AG04450 (cell line): Measurements from ENCODE around the gene SH3RF3. TPM values are rescaled to one million over a fixed set of nuclear protein-coding genes. Genes with fewer than 3 reads are reported as not detected.
A peak's percentile ranks its signal among the peaks of the same experiment; 100 is the strongest.

ENCODE experiments used
- CTCF ChIA-PET: fragments of 300-600, 350-600 bp; formaldehyde crosslinking; extraction: SDS; loops from one replicate; lab custom pipeline; 2022; ENCODE audit warnings: antibody characterized with exemption, inconsistent platforms; lab: Charles Lee
- POLR2A ChIA-PET: fragments of 350-600 bp; formaldehyde crosslinking; extraction: SDS; loops from one replicate; lab custom pipeline; 2021; ENCODE audit warnings: antibody characterized with exemption, inconsistent platforms; lab: Yijun Ruan, JAX
- DNase-seq: peaks from one replicate; pipeline ENCODE4 v3.0.0-alpha.2; 2011; ENCODE audit warnings: low read depth, low spot score
- H3K27ac ChIP-seq: one replicate; pipeline ENCODE4 v1.5.1; 2012; ENCODE audit warnings: low read depth, low read length, control low read depth
- H3K27me3 ChIP-seq: one replicate; pipeline ENCODE4 v1.6.0; 2012; ENCODE audit warnings: low read length; ENCODE audit not compliant: control insufficient read depth, insufficient read depth
- H3K4me3 ChIP-seq: 2 replicates; pipeline ENCODE4 v1.5.1; 2011; ENCODE audit warnings: mild to moderate bottlenecking, low read depth, low read length, control low read depth
- H3K9me3 ChIP-seq: 2 replicates; pipeline ENCODE4 v1.5.1; 2012; ENCODE audit warnings: low read length; ENCODE audit not compliant: control insufficient read depth, insufficient read depth
- polyA plus RNA-seq: library from polyadenylated mRNA; depleted of rRNA; stranded (reverse); fragments of >200 nt; gene quantifications from 2 replicates; pipeline ENCODE4 v1.2.3, GENCODE V29; 2011
- TF ChIP-seq, protein P1 (sequence below): IDR thresholded peaks from 2 replicates; pipeline ENCODE4 v1.5.1; 2011; ENCODE audit warnings: low read depth, low read length, control low read depth, inconsistent platforms

SH3RF3 gene
- polyA plus RNA-seq, 1 experiment: 5.7 TPM

DNA sequence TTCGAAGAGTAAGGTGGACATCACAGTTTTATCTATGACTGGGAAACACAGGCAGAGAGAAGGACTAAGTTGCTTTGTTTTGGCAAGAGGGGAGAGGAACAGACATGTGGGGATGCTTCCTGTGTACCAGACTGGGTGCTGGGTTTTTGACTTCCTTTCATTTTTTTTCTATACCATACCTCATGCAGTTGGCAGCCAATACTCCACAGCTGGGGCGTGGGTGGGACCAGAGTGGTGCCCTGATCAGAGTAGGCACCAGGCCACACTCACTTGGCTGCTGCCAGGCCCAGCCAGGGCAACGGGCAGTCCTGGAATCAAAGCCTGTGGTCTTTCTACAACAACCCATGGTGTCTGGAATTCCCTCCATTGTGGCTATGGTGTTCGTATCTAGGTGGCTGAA lies 45.2 kb downstream of the SH3RF3 start:
- POLR2A ChIA-PET: interaction anchor here (0.6 to 1.6 kb wide), 4 partner anchors 43 to 149 kb away, joined by 3 to 4 read pairs (median 3); no protein-coding TSS in a partner anchor

DNA sequence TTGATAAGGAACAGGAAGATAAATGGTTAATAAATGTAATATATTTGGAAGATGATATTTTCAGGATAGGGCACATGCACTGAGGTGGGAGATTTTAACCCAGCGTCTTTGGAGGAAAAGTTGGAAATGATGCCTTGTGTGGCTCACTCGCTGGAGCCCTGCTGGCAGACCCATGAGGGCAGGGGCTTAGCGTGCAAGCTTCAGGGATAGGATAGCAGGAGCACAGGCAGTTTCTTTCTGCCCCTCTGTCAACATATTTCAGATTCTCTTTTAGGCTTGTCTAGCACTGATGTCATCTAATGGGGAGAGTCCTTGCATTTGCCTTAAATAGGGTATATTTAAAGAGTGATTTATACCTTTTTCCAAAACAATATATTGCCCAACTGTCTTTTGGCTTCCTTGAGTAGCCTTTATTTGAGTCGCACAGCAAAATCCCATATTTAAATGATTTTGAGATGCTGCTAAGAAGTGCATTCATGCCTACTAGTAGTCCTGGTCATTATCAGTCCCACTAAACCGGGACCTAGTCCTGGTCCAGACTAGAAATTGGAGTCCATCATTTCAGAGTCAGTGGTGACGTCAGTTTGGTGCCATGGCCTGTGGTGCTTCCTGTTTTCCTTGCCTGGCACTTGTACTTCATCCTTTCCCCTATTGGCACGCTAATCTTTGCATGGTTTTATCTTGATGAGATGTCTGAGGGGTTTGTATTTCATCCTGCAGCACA lies 45.8 kb downstream of the SH3RF3 start:
- Histone ChIP-seq H3K27ac (no peak overlapping the region), H3K27me3 (no peaks in the 10 kb centered on the region), H3K4me3 (no peak overlapping the region), H3K9me3 (peaks cover 6% of the 10 kb centered on the region; the same call in 1 of the 2 replicates)
- TF ChIP-seq, protein P1, sequence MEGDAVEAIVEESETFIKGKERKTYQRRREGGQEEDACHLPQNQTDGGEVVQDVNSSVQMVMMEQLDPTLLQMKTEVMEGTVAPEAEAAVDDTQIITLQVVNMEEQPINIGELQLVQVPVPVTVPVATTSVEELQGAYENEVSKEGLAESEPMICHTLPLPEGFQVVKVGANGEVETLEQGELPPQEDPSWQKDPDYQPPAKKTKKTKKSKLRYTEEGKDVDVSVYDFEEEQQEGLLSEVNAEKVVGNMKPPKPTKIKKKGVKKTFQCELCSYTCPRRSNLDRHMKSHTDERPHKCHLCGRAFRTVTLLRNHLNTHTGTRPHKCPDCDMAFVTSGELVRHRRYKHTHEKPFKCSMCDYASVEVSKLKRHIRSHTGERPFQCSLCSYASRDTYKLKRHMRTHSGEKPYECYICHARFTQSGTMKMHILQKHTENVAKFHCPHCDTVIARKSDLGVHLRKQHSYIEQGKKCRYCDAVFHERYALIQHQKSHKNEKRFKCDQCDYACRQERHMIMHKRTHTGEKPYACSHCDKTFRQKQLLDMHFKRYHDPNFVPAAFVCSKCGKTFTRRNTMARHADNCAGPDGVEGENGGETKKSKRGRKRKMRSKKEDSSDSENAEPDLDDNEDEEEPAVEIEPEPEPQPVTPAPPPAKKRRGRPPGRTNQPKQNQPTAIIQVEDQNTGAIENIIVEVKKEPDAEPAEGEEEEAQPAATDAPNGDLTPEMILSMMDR: no peak
- no peak for DNase-seq
- POLR2A ChIA-PET: interaction anchor here (0.7 kb wide), 1 partner anchor 9 kb away, joined by 3 read pairs; no protein-coding TSS in a partner anchor
- CTCF ChIA-PET: no interaction called here

More for the DNA sequence above, 45.2 kb downstream of the SH3RF3 start:
- TF ChIP-seq, protein P1: no peak
- Histone ChIP-seq H3K9me3 (peaks cover under 1% of the 10 kb centered on the region; the same call in 1 of the 2 replicates), H3K4me3 (no peak overlapping the region), H3K27me3 (no peaks in the 10 kb centered on the region), H3K27ac (peak overlapping the region; percentile 93)
- CTCF ChIA-PET: no interaction called here
- no peak for DNase-seq

DNA sequence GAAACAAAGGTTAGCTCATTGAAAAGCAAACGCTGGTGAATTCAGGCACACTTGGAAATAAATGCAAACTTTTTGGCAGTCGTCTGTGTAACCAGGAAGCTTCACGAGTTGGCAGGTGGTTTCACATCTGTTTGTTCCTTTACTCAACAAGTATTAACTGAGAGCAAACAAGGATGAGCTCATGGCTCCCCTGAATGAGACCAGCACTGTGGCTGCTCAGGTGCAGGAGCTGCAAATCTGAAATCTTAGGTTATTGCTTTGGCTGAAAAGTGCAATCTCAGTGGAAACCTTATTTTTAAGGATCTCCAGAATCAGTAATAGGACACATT lies 46.3 kb downstream of the SH3RF3 start:
- CTCF ChIA-PET: no interaction called here

DNA sequence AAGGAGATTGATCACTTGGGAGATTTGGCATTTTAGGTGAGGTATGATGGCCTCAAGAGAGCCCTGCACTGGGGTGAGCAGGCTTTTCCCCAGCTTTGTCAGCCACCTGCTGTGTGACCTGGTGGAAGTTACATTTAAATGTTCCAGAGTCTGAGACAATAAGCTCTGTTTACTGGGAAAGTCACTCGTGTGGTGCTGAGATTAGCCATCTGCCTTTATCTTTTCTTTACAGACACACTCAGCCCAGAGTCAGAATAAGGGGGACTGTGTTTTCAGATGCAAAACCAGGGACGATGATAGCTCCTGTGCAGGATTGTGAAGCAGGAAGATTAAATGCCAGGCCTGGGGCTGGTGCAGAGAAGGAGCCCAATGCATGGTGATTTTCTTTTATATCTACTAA lies 47.9 kb downstream of the SH3RF3 start:
- no peak for DNase-seq
- ChIA-PET CTCF (no interaction called here), POLR2A (interaction anchor here (1.0 kb wide), 1 partner anchor 174 kb away, joined by 3 read pairs; no protein-coding TSS in a partner anchor)
- Histone ChIP-seq H3K27ac (no peak overlapping the region), H3K4me3 (no peak overlapping the region), H3K9me3 (peaks cover 10% of the 10 kb centered on the region; the same call in 1 of the 2 replicates), H3K27me3 (no peaks in the 10 kb centered on the region)
- TF ChIP-seq, protein P1: no peak

More for the DNA sequence above, 46.3 kb downstream of the SH3RF3 start:
- peaks cover 10% of the 10 kb centered on the region; the same call in 1 of the 2 replicates for H3K9me3 ChIP-seq
- DNase-seq: no peak
- no peak overlapping the region for H3K27ac ChIP-seq
- H3K4me3 ChIP-seq: no peak overlapping the region
- POLR2A ChIA-PET: interaction anchor here (0.7 kb wide), 1 partner anchor 9 kb away, joined by 3 read pairs; no protein-coding TSS in a partner anchor
- H3K27me3 ChIP-seq: no peaks in the 10 kb centered on the region
- TF ChIP-seq, protein P1: no peak

DNA sequence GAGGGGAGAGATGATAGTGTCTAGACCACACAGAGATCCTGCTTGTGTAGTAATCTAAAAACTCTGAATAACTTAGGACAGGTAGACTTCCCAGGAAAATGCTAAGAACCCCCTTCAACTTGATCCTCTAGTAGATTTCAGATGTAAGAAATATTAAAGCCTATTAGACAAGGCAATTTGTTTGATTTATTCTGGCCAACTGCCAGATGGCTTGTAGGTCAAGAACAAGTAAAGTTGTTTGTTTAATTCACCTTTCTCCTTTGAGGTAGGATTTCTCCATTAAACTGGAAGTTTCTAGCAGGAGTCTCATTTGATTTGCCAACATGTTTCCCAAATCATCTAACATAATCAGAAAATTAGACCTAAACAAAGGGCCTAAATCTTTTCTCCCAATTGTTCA lies 48.6 kb downstream of the SH3RF3 start:
- Histone ChIP-seq H3K27ac (no peak overlapping the region), H3K4me3 (no peak overlapping the region), H3K9me3 (peaks cover 10% of the 10 kb centered on the region; the same call in 1 of the 2 replicates), H3K27me3 (no peaks in the 10 kb centered on the region)
- ChIA-PET POLR2A (no interaction called here), CTCF (no interaction called here)
- TF ChIP-seq, protein P1: no peak
- DNase-seq: no peak
